WI38 (cell line): ENCODE data around the gene PDE2A.

ENCODE experiments used
- H3K4me3 ChIP-seq: 2 replicates; pipeline ENCODE4 v1.5.1; 2011; ENCODE audit warnings: low read depth, mild to moderate bottlenecking, control low read depth, low read length
- CTCF ChIP-seq: IDR thresholded peaks from 2 replicates; pipeline ENCODE4 v1.5.1; 2012; ENCODE audit warnings: low read depth, mild to moderate bottlenecking, control low read depth, low read length

PDE2A gene

GRCh38 chr11:72687326-72687725 lies 13.1 kb upstream of the PDE2A start:
- no peak for TF ChIP-seq CTCF
- H3K4me3 ChIP-seq: no peak overlapping the region

GRCh38 chr11:72686639-72687220 lies 12.5 kb upstream of the PDE2A start:
- TF ChIP-seq CTCF: no peak

GRCh38 chr11:72685560-72686480 lies 11.6 kb upstream of the PDE2A start:
- no peak for TF ChIP-seq CTCF
- no peak overlapping the region for H3K4me3 ChIP-seq

More at GRCh38 chr11:72686639-72687220, 12.5 kb upstream of the PDE2A start:
- no peak overlapping the region for H3K4me3 ChIP-seq

GRCh38 chr11:72684236-72684912 lies 10.2 kb upstream of the PDE2A start:
- peak; percentile 78 for TF ChIP-seq CTCF
- no peak overlapping the region for H3K4me3 ChIP-seq

GRCh38 chr11:72683782-72684200 lies 9.6 kb upstream of the PDE2A start:
- H3K4me3 ChIP-seq: no peak overlapping the region
- TF ChIP-seq CTCF: peak; percentile 97

GRCh38 chr11:72682858-72683243 lies 8.6 kb upstream of the PDE2A start:
- H3K4me3 ChIP-seq: no peak overlapping the region
- TF ChIP-seq CTCF: no peak
